Measurements from ENCODE around the gene INPP5K.
A peak's percentile ranks its signal among the peaks of the same experiment; 100 is the strongest.

INPP5K gene

GRCh38 chr17:1486802-1487695 is 29.4 kb downstream of the INPP5K start:
- TF ChIP-seq CSRNP3 (CRISPR knock-in tag; IDR thresholded peaks at IDR 0.05), result no peak
- TF ChIP-seq TSHZ2 (CRISPR knock-in tag; IDR thresholded peaks at IDR 0.05), result no peak
- TF ChIP-seq TCF4 (CRISPR knock-in tag; IDR thresholded peaks at IDR 0.05; ENCODE audit: borderline replicate concordance), result no peak
- no peak for TF ChIP-seq GLIS3 (CRISPR knock-in tag; IDR thresholded peaks at IDR 0.05)
- no peak for TF ChIP-seq CREB5 (CRISPR knock-in tag; IDR thresholded peaks at IDR 0.05; ENCODE audit: low read depth)
- TF ChIP-seq CSDC2 (CRISPR knock-in tag; IDR thresholded peaks at IDR 0.05), result no peak
- no peak for TF ChIP-seq ZFP3 (CRISPR knock-in tag; IDR thresholded peaks at IDR 0.05)
- TF ChIP-seq ZNF8 (CRISPR knock-in tag; IDR thresholded peaks at IDR 0.05), result no peak
- TF ChIP-seq SNAI2 (CRISPR knock-in tag; IDR thresholded peaks at IDR 0.05), result no peak
- TF ChIP-seq ISL1 (CRISPR knock-in tag; IDR thresholded peaks at IDR 0.05), result no peak
- no peak for TF ChIP-seq ARNTL (CRISPR knock-in tag; IDR thresholded peaks at IDR 0.05; ENCODE audit: borderline replicate concordance, low read depth)
- TF ChIP-seq ZFP30 (CRISPR knock-in tag; IDR thresholded peaks at IDR 0.05), result no peak
- no peak for TF ChIP-seq ZNF565 (CRISPR knock-in tag; conservative IDR thresholded peaks at IDR 0.05; ENCODE audit: low read depth)
- TF ChIP-seq ESRRG (CRISPR knock-in tag; IDR thresholded peaks at IDR 0.05), result no peak
- no peak for TF ChIP-seq ZNF70 (CRISPR knock-in tag; IDR thresholded peaks at IDR 0.05)
- TF ChIP-seq OSR1 (CRISPR knock-in tag; IDR thresholded peaks at IDR 0.05), result no peak
- ATAC-seq, result no peak

- ATAC-seq, result peak; percentile 35
- TF ChIP-seq ZFP3 (CRISPR knock-in tag; IDR thresholded peaks at IDR 0.05) (0 out of 2 replicates have a peak, but pooled peaks have one; percentile 14), ZNF565 (CRISPR knock-in tag; conservative IDR thresholded peaks at IDR 0.05; ENCODE audit: low read depth) (no peak), CSDC2 (CRISPR knock-in tag; IDR thresholded peaks at IDR 0.05) (0 out of 2 replicates have a peak, but pooled peaks have one; percentile 57)
These were observed 30.7 kb downstream of the INPP5K start for GRCh38 chr17:1485423-1486376.

- no peak for TF ChIP-seq POU6F1 (CRISPR knock-in tag; IDR thresholded peaks at IDR 0.05; ENCODE audit: borderline replicate concordance, low read depth)
- no peak for TF ChIP-seq ISL1 (CRISPR knock-in tag; IDR thresholded peaks at IDR 0.05)
- TF ChIP-seq PPARA (CRISPR knock-in tag; IDR thresholded peaks at IDR 0.05; ENCODE audit: borderline replicate concordance), result no peak
- ATAC-seq, result peak; percentile 24
These were observed 31.6 kb downstream of the INPP5K start for GRCh38 chr17:1484676-1485422.
